IMR-90 (cell line): ENCODE measurements around the gene FASTKD1. TPM values are rescaled to one million over a fixed set of nuclear protein-coding genes. Genes with fewer than 3 reads are reported as not detected.

ENCODE experiments used
- ATAC-seq: fragments of 200-7000 bp; cut with Tn5 transposase; 2 replicates; pipeline ENCODE4 v1.9.1; 2020; ENCODE audit warnings: low read depth, mild to moderate bottlenecking, moderate library complexity
- BruUV-seq: library from RNA; stranded (reverse); fragments of 400-500 nt; replicated peaks from 2 replicates; lab custom pipeline; 2021; lab: Mats Ljungman, UMichigan
- CTCF ChIA-PET: fragments of 300-600 bp; formaldehyde crosslinking; extraction: SDS; loops from one replicate; lab custom pipeline; 2021; ENCODE audit warnings: antibody characterized with exemption; lab: Yijun Ruan, JAX
- POLR2A ChIA-PET: fragments of 300-600 bp; sonication (Branson Sonifier 250); formaldehyde crosslinking; loops from one replicate; lab custom pipeline; 2022; ENCODE audit warnings: antibody characterized with exemption; ENCODE audit not compliant: unreplicated experiment; lab: Charles Lee
- DNase-seq: peaks from one replicate; pipeline ENCODE4 v3.0.0; 2013
- H2AFZ ChIP-seq: replicated peaks from 2 replicates; pipeline ENCODE3; 2013; ENCODE audit warnings: low read length, mild to moderate bottlenecking; ENCODE audit not compliant: poor library complexity
- H2AK5ac ChIP-seq: 2 replicates; pipeline ENCODE4 v1.6.1; 2013; ENCODE audit warnings: low read depth, low read length, inconsistent platforms
- H2AK9ac ChIP-seq: replicated peaks from 2 replicates; pipeline ENCODE3; 2013; ENCODE audit warnings: mild to moderate bottlenecking, low read depth, low read length, moderate library complexity; ENCODE audit not compliant: poor library complexity
- H2BK120ac ChIP-seq: 2 replicates; pipeline ENCODE4 v1.6.1; 2013; ENCODE audit warnings: low read depth, low read length, inconsistent platforms
- H2BK15ac ChIP-seq: 3 replicates; pipeline ENCODE4 v1.6.1; 2013; ENCODE audit warnings: low read depth, low read length, inconsistent platforms
- H2BK20ac ChIP-seq: 2 replicates; pipeline ENCODE4 v1.6.1; 2013; ENCODE audit warnings: low read depth, mild to moderate bottlenecking, inconsistent platforms, low read length, moderate library complexity
- H2BK5ac ChIP-seq: 2 replicates; pipeline ENCODE4 v1.6.1; 2013; ENCODE audit warnings: mild to moderate bottlenecking, low read depth, low read length, inconsistent platforms; ENCODE audit not compliant: poor library complexity, severe bottlenecking
- H3K14ac ChIP-seq: replicated peaks from 2 replicates; pipeline ENCODE4 v1.6.1; 2013; ENCODE audit warnings: low read depth, low read length, inconsistent platforms
- H3K18ac ChIP-seq: 2 replicates; pipeline ENCODE4 v1.6.1; 2013; ENCODE audit warnings: low read depth, low read length, control low read depth
- H3K23ac ChIP-seq: 2 replicates; pipeline ENCODE4 v1.6.1; 2013; ENCODE audit warnings: low read depth, low read length, inconsistent platforms
- H3K27ac ChIP-seq: 2 replicates; pipeline ENCODE4 v1.5.1; 2013; ENCODE audit warnings: mild to moderate bottlenecking, control low read depth, low read length; ENCODE audit not compliant: insufficient read depth
- H3K27me3 ChIP-seq: 2 replicates; pipeline ENCODE4 v1.6.1; 2013; ENCODE audit warnings: low read length; ENCODE audit not compliant: control insufficient read depth, insufficient read depth
- H3K36me3 ChIP-seq: 2 replicates; pipeline ENCODE4 v1.6.1; 2013; ENCODE audit warnings: low read length, mixed read lengths; ENCODE audit not compliant: control insufficient read depth, insufficient read depth
- H3K4ac ChIP-seq: 2 replicates; pipeline ENCODE4 v1.6.1; 2013; ENCODE audit warnings: low read depth, low read length, inconsistent platforms
- H3K4me1 ChIP-seq: 2 replicates; pipeline ENCODE4 v1.6.1; 2013; ENCODE audit warnings: low read length, mixed read lengths; ENCODE audit not compliant: control insufficient read depth, insufficient read depth
- H3K4me2 ChIP-seq: 2 replicates; pipeline ENCODE4 v1.6.1; 2013; ENCODE audit warnings: low read depth, mild to moderate bottlenecking, control low read depth, low read length, moderate library complexity
- H3K4me3 ChIP-seq: 2 replicates; pipeline ENCODE4 v1.5.1; 2013; ENCODE audit warnings: low read depth, mild to moderate bottlenecking, control low read depth, low read length, moderate library complexity; ENCODE audit not compliant: insufficient read depth
- H3K56ac ChIP-seq: 2 replicates; pipeline ENCODE4 v1.6.1; 2013; ENCODE audit warnings: low read length, inconsistent platforms; ENCODE audit not compliant: insufficient read depth; ENCODE audit errors: extremely low read depth
- H3K79me1 ChIP-seq, 2 experiments: 2 replicates each; pipeline ENCODE4 v1.6.1; 2013; ENCODE audit warnings: low read length in 2 of 2, inconsistent platforms in 1 of 2, low read depth in 1 of 2
- H3K9ac ChIP-seq: 2 replicates; pipeline ENCODE4 v1.6.1; 2013; ENCODE audit warnings: low read depth, low read length, control low read depth
- H3K9me1 ChIP-seq: 2 replicates; pipeline ENCODE4 v1.6.1; 2013; ENCODE audit warnings: low read length, inconsistent platforms; ENCODE audit not compliant: insufficient read depth
- H3K9me3 ChIP-seq: 2 replicates; pipeline ENCODE4 v1.6.1; 2013; ENCODE audit warnings: low read length; ENCODE audit not compliant: control insufficient read depth, insufficient read depth
- H4K20me1 ChIP-seq: 2 replicates; pipeline ENCODE4 v1.6.1; 2013; ENCODE audit warnings: low read length, inconsistent platforms; ENCODE audit not compliant: insufficient read depth
- H4K5ac ChIP-seq: 2 replicates; pipeline ENCODE4 v1.6.1; 2013; ENCODE audit warnings: mild to moderate bottlenecking, low read depth, low read length, control low read depth
- H4K8ac ChIP-seq, 2 experiments: 2 replicates each; pipeline ENCODE4 v1.6.1; 2013; ENCODE audit warnings: low read depth in 2 of 2, low read length in 2 of 2, control low read depth in 1 of 2, inconsistent platforms in 1 of 2
- H4K91ac ChIP-seq: 2 replicates; pipeline ENCODE4 v1.6.1; 2013; ENCODE audit warnings: low read depth, low read length, inconsistent platforms; ENCODE audit not compliant: insufficient read depth
- BHLHE40 ChIP-seq: fragments of 150-350 bp; IDR thresholded peaks from 2 replicates; pipeline ENCODE4 v1.6.1; 2016; ENCODE audit warnings: mild to moderate bottlenecking, low read depth, low read length
- CEBPB ChIP-seq: IDR thresholded peaks from 2 replicates; pipeline ENCODE4 v1.6.1; 2012; ENCODE audit warnings: low read depth, low read length, improper control_type of control experiment
- CHD1 ChIP-seq: IDR thresholded peaks from 2 replicates; pipeline ENCODE4 v1.6.1; 2012; ENCODE audit warnings: low read depth, low read length, improper control_type of control experiment
- CTCF ChIP-seq: conservative IDR thresholded peaks from 2 replicates; pipeline ENCODE4 v1.5.1; 2012; ENCODE audit warnings: mild to moderate bottlenecking, low read depth, low read length, improper control_type of control experiment
- ELK1 ChIP-seq: fragments of 150-350 bp; IDR thresholded peaks from 2 replicates; pipeline ENCODE4 v1.6.1; 2016; ENCODE audit warnings: low read depth, mild to moderate bottlenecking, low read length, moderate library complexity, borderline replicate concordance
- FOS ChIP-seq: fragments of 150-350 bp; IDR thresholded peaks from 2 replicates; pipeline ENCODE4 v1.6.1; 2016; ENCODE audit warnings: low read depth, low read length
- MAFK ChIP-seq: IDR thresholded peaks from 2 replicates; pipeline ENCODE4 v1.6.1; 2012; ENCODE audit warnings: low read depth, low read length, improper control_type of control experiment
- MAZ ChIP-seq: IDR thresholded peaks from 2 replicates; pipeline ENCODE4 v1.6.1; 2012; ENCODE audit warnings: low read depth, mild to moderate bottlenecking, low read length, improper control_type of control experiment, moderate library complexity, borderline replicate concordance
- MXI1 ChIP-seq: IDR thresholded peaks from 2 replicates; pipeline ENCODE4 v1.6.1; 2012; ENCODE audit warnings: low read depth, mild to moderate bottlenecking, low read length, moderate library complexity, borderline replicate concordance
- NFE2L2 ChIP-seq: fragments of 150-350 bp; IDR thresholded peaks from 2 replicates; pipeline ENCODE4 v1.6.1; 2016; ENCODE audit warnings: low read depth, mild to moderate bottlenecking, low read length
- POLR2A ChIP-seq: IDR thresholded peaks from 2 replicates; pipeline ENCODE4 v1.6.1; 2012; ENCODE audit warnings: mild to moderate bottlenecking, low read depth, low read length
- RAD21 ChIP-seq: IDR thresholded peaks from 2 replicates; pipeline ENCODE4 v1.6.1; 2012; ENCODE audit warnings: low read length, improper control_type of control experiment
- RCOR1 ChIP-seq: IDR thresholded peaks from 2 replicates; pipeline ENCODE4 v1.6.1; 2012; ENCODE audit warnings: mild to moderate bottlenecking, low read length, improper control_type of control experiment; ENCODE audit not compliant: insufficient replicate concordance
- RFX5 ChIP-seq: IDR thresholded peaks from 2 replicates; pipeline ENCODE4 v1.8.0; 2012; ENCODE audit warnings: low read depth, mild to moderate bottlenecking, low read length, moderate library complexity
- SMC3 ChIP-seq: fragments of 150-350 bp; IDR thresholded peaks from 2 replicates; pipeline ENCODE4 v1.6.1; 2016; ENCODE audit warnings: low read depth, mild to moderate bottlenecking, antibody characterized with exemption, low read length, moderate library complexity
- USF2 ChIP-seq: fragments of 150-350 bp; IDR thresholded peaks from 2 replicates; pipeline ENCODE4 v1.6.1; 2017; ENCODE audit warnings: mild to moderate bottlenecking, antibody characterized with exemption, low read length, low read depth
- WGBS, 2 experiments: methylation state at CpG; one replicate each; pipeline versions ENCODE4 v1.1.5 to v1.1.7; 2013; ENCODE audit warnings: missing lambda C conversion rate in 2 of 2; ENCODE audit not compliant: insufficient read length in 1 of 2; ENCODE audit errors: extremely low coverage in 2 of 2; 5-methylcytosine and 5-hydroxymethylcytosine counted together
- dilution Hi-C: fragments of 300-500 bp; cut with HindIII; formaldehyde crosslinking; loops from one replicate; pipeline ENCODE4 v1.14.3; 2018; ENCODE audit warnings: low sequenced_read_pairs; ENCODE audit not compliant: unreplicated experiment
- in situ Hi-C: fragments of 300-500 bp; cut with MboI; formaldehyde crosslinking; loops from 3 replicates; pipeline ENCODE4 v1.14.3; 2019; ENCODE audit warnings: low sequenced_read_pairs, inconsistent platforms, mixed read lengths
- intact Hi-C: fragments of 100-400 bp; cut with micrococcal nuclease; formaldehyde crosslinking; loops from 2 replicates; pipeline ENCODE4 v1.10.0; 2022
- polyA plus RNA-seq, 3 experiments: library from polyadenylated mRNA; depleted of rRNA; stranded (reverse); fragments of >200 nt; gene quantifications; 2 replicates each; pipeline ENCODE4 v1.2.3, GENCODE V29; 2012; ENCODE audit warnings: low replicate concordance in 1 of 3
- total RNA-seq: library from RNA; depleted of rRNA; stranded (reverse); fragments of >200 nt; gene quantifications from 2 replicates; pipeline ENCODE4 v1.2.3, GENCODE V29; 2012

FASTKD1 gene
- total and polyA plus RNA-seq, 2 of the 4 experiments (the other 2 are of a cell fraction): 11.4 to 11.5 TPM

- dilution Hi-C loops (no loop called here), in situ Hi-C loops (no loop called here)
- POLR2A ChIA-PET: no interaction called here
These were observed 88.0 kb downstream of the FASTKD1 start for GRCh38 chr2:169485650-169486138.

More at GRCh38 chr2:169485650-169486138, 88.0 kb downstream of the FASTKD1 start:
- ATAC-seq (no peak), DNase-seq (no peak)
- Histone ChIP-seq H4K20me1 (no peaks in the 10 kb centered on the region), H3K27ac (no peak overlapping the region), H3K4me3 (no peak overlapping the region), H2AK5ac (no peak overlapping the region), H4K5ac (no peak overlapping the region), H2BK120ac (no peak overlapping the region), H3K9me3 (no peaks in the 10 kb centered on the region), H3K79me1 (no peaks in the 10 kb centered on the region), H3K4me2 (no peak overlapping the region), H4K8ac (no peak overlapping the region), H3K9ac (no peak overlapping the region), H4K91ac (no peak overlapping the region), H2BK15ac (no peak overlapping the region), H3K36me3 (peaks cover 3% of the 10 kb centered on the region; the same call in 1 of the 2 replicates), H3K9me1 (no peaks in the 10 kb centered on the region), H2BK20ac (no peak overlapping the region), H2AK9ac (no peak overlapping the region), H2AFZ (no peak overlapping the region), H3K14ac (no peak overlapping the region), H3K27me3 (no peaks in the 10 kb centered on the region), H3K56ac (no peak overlapping the region), H2BK5ac (no peak overlapping the region), H3K4me1 (no peaks in the 10 kb centered on the region), H3K18ac (no peak overlapping the region), H3K23ac (no peak overlapping the region), H3K4ac (no peak overlapping the region)
- TF ChIP-seq SMC3 (no peak), MXI1 (no peak), MAFK (no peak), RCOR1 (no peak), FOS (no peak), RFX5 (no peak), BHLHE40 (no peak), MAZ (no peak), POLR2A (no peak), NFE2L2 (no peak), CHD1 (no peak), USF2 (no peak), CEBPB (no peak), RAD21 (no peak), ELK1 (no peak), CTCF (no peak)
- CTCF ChIA-PET: no interaction called here
- BruUV-seq: no TSS peak
- WGBS, 2 experiments: no CpG with 5 or more reads among the region's 1 CpG
- intact Hi-C loops: no loop called here
